Stimulated activated CD8-positive, alpha-beta memory T cell treated with anti-CD3 and anti-CD28 coated beads, Interleukin-12 subunit alpha, Interleukin-12 subunit beta, amount 100 ng/mL, for 24 hours (primary cell): ENCODE results near the gene SLCO4A1.

ENCODE experiments used
- DNase-seq: peaks from one replicate; pipeline ENCODE4 v3.0.0-alpha.2; 2020; ENCODE audit errors: extremely low read depth

The SLCO4A1 gene

DNA sequence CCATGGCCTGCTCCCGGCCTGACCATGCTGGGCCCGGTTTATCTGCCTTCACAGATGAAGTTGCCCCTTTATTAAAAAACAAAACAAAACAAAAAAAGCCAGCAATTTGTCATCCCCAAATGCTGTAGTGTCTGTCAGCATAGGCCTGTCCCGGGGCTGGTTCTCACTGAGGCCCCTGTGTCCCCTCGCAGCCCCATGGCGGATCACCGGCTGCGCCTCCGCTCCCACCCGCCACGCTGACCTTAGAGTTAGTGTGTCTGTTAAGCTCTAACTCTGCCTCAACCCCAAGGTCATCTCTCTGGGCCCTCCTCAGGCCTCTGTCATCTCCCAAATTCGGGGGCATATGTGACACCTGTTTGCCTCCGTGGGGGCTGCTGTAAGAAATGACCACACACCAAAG lies 11.1 kb downstream of the SLCO4A1 start:
- DNase-seq: no peak

- DNase-seq: no peak
Measured at GRCh38 chr20:62653951-62654685, 11.8 kb downstream of the SLCO4A1 start.

- DNase-seq: no peak
Measured at GRCh38 chr20:62655282-62656196, 13.2 kb downstream of the SLCO4A1 start.

DNA sequence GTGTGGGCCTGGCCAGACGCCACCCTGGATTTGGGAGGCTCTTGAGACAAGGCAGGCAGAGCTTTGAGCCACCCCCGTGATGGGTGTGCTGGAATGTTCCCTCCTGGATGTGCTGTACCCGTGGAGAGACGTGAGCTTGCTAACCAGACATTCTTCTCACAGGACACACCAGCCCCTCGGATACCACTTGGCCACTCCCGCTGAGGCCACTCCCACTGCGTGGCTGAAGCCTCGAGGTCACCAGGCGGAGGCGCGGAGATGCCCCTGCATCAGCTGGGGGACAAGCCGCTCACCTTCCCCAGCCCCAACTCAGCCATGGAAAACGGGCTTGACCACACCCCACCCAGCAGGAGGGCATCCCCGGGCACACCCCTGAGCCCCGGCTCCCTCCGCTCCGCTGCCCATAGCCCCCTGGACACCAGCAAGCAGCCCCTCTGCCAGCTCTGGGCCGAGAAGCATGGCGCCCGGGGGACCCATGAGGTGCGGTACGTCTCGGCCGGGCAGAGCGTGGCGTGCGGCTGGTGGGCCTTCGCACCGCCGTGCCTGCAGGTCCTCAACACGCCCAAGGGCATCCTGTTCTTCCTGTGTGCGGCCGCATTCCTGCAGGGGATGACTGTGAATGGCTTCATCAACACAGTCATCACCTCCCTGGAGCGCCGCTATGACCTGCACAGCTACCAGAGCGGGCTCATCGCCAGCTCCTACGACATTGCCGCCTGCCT lies 14.1 kb downstream of the SLCO4A1 start:
- DNase-seq: no peak

GRCh38 chr20:62656919-62657588 lies 14.8 kb downstream of the SLCO4A1 start:
- no peak for DNase-seq

DNA sequence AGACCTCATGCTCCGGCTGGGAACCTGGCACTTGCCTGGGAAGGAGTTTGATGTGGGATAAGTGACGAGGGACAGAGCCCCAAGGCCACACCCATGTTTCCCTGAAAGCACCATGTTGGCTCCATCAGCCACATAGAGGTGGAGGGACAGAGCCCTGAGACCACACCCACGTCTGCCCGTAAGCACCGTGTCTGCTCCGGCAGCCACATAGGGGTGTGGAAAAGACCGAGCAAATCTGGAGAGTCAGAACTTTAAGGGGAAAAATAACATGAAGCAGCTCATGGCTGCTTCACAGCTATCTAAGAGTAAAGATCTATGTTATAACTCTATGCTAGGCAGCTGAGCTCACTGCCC lies 15.3 kb downstream of the SLCO4A1 start:
- no peak for DNase-seq

DNA sequence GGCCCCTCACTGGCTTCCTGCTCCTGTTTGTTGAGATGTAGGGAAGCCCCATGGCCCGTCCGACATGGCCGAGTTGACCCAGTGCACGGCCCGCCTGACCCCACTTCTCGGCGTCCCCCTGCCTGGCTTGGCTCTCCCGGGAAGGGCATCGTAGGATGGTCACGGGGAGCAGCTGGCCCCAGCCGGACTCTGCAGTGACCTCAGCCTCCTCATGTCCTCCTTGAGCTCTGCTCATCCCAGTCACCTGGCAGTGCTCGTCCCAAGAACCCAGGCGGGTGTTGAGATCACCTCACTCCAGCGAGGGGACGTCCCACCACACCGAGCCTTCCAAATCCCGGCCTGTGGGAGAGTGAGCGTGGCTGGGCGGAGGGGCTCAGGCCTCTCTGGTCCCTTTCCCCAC lies 15.7 kb downstream of the SLCO4A1 start:
- no peak for DNase-seq

- no peak for DNase-seq
Measured at GRCh38 chr20:62658593-62659178, 16.4 kb downstream of the SLCO4A1 start.

GRCh38 chr20:62659488-62660239 lies 17.4 kb downstream of the SLCO4A1 start:
- DNase-seq: no peak

DNA sequence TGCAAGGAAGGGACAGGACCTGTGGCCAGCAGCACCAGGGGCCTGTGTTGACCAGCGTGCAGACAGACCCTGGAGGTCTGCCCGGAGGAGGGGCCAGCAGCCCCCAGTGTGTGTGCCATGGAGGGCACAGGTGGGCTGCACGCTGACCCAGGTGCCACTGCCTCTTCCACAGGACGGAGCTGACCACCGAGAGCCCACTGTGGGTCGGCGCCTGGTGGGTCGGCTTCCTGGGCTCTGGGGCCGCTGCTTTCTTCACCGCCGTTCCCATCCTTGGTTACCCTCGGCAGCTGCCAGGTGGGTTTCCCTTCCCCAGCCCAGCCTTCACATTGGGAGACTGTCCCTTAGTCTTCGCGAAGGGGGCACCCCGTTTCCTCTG lies 17.9 kb downstream of the SLCO4A1 start:
- DNase-seq: no peak

DNA sequence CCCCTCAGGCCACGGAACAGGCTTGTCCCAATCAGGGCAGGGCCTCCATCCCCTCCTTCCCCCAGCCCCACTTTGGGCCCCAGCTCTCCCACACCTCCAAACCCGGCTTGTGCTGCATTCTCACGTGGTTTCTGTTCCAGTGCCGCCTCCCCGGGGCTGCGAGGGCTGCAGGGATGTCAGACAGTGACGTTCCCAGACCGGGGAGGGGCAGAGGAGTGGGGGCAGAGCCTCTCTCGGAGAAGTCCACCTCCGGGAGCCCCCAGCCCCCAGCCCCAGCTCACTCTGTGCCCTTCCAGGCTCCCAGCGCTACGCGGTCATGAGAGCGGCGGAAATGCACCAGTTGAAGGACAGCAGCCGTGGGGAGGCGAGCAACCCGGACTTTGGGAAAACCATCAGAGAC lies 18.5 kb downstream of the SLCO4A1 start:
- no peak for DNase-seq

DNA sequence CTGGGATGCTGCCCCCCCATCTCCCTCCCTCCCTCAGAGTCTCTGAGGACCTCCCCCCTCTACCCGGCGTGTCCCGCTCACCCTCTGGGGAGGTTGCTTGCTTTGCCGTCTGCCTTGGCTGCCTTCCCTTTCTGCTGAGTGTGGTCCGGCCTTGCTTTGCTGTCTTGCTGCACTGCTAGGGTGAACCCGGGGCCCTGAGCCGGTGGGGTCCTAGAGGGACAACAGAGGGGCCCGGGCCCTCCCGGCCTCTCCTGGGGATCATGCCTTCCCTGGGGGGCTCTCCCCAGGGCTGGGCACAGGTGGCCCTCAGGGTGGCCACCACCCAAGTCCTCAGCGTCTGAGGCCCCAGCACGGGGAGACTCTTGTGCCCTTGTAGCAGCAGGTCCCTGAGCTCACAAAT lies 19.3 kb downstream of the SLCO4A1 start:
- no peak for DNase-seq

GRCh38 chr20:62662422-62662821 lies 20.1 kb downstream of the SLCO4A1 start:
- no peak for DNase-seq

GRCh38 chr20:62663145-62664018 lies 21.1 kb downstream of the SLCO4A1 start:
- DNase-seq: no peak

DNA sequence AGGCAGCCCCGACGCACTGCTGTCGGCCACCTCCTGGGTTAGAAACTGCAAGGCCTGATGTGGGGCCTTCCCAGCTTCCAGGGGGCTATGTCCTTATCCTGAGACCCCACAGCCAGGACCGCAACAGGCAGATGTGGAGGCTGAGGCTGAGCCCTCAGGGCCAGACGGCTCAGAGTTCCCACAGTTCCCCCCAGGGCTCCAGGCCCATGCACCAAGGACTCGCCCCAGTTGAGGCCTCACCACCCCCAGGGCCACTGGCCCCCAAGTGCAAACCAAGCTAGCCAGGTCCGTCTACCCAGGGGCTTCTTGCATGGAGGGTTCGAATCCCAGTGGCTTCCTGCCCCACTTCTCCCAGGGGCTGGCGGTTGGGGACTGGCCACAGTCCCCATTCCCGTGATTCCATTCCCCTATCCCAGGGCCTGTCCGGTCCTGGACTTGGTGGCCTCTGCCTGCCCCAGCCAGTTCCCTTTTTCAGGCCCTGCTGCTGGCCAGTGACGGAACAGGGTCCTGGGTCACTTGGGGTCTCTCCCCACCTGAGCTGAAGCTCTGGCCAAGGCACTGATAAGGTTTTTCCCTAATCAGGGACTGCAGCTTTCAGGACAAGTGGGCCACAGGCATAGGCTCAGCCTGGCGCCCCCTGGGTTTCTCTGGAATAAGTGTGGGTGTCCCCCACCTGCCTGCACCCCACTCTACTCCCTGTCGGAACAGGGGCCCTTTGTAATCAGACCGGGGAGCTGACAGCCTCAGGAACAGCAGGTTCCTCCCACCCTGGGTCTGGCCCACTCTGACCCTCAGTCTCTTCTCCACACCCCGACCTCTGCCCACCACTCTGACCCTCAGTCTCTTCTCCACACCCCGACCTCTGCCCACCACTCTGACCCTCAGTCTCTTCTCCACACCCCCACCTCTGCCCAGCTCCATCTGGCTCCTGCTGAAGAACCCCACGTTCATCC lies 22.0 kb downstream of the SLCO4A1 start:
- no peak for DNase-seq

DNA sequence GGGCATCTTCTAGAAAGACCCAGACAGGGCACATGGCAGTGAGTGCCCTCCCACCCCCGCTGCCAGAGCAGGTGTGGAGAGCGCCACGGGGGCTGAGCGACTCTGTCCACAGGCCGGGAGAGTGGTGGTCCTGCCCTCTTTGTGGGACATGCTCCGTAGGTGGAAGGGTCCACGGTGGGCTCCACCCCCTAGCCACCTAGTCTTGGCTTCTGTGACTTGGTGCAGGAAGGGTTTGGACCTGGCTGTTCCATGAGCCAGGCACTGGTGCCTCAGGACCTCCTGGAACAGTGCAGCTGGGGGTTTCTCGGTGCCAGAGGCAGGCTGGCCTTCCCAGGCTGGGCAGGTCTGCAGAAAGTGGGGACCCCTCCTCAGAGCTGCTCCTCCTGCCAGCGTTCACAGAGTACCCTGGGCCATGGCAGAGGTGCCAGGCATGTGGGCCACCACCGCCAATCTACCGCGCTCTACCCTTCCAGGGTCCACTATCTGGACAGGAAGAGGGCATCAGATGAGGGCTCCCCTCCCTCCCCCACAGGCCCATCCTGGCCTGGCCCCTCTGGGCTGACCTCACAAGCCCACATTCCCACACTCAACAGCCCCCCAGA lies 23.0 kb downstream of the SLCO4A1 start:
- no peak for DNase-seq

- no peak for DNase-seq
Measured at GRCh38 chr20:62665826-62666735, 23.8 kb downstream of the SLCO4A1 start.
